ENCODE data around the gene ARIH2.
"Not testable (repeated sequence)": the region's sequence is repeated elsewhere in the genome, so short reads cannot be mapped to it uniquely, and the experiment has no call there.

ARIH2 gene

GRCh38 chr3:48918388-48919214, at the start of gene ARIH2:
Gene ARIH2, plus strand, starts transcription at chr3:48918842. Its CDS starts 8,717 bp downstream, at chr3:48927559.
- DNase-seq, result peak; percentile 96 to 97

GRCh38 chr3:48877671-48878070, 41.0 kb upstream of the ARIH2 start:
- DNase-seq, result no peak
- TF ChIP-seq GATA1 (IDR thresholded peaks at IDR 0.05; ENCODE audit: low read depth, low read length) (no peak), POLR2A (IDR thresholded peaks at IDR 0.05; ENCODE audit: low read length) (no peak)

More at GRCh38 chr3:48918388-48919214, at the start of gene ARIH2:
- TF ChIP-seq GATA1 (IDR thresholded peaks at IDR 0.05; ENCODE audit: low read depth, low read length) (no peak), POLR2A (IDR thresholded peaks at IDR 0.05; ENCODE audit: low read length) (peak; percentile 95)

- no peak for DNase-seq
- no peak for TF ChIP-seq POLR2A (IDR thresholded peaks at IDR 0.05; ENCODE audit: low read length)
- TF ChIP-seq GATA1 (IDR thresholded peaks at IDR 0.05; ENCODE audit: low read depth, low read length), result no peak
These were observed 39.2 kb upstream of the ARIH2 start for GRCh38 chr3:48879307-48879993.

GRCh38 chr3:48879994-48880377, 38.7 kb upstream of the ARIH2 start:
- TF ChIP-seq GATA1 (IDR thresholded peaks at IDR 0.05; ENCODE audit: low read depth, low read length) (no peak), POLR2A (IDR thresholded peaks at IDR 0.05; ENCODE audit: low read length) (no peak)
- no peak for DNase-seq

GRCh38 chr3:48881006-48881405, 37.6 kb upstream of the ARIH2 start:
- TF ChIP-seq GATA1 (IDR thresholded peaks at IDR 0.05; ENCODE audit: low read depth, low read length) (no peak), POLR2A (IDR thresholded peaks at IDR 0.05; ENCODE audit: low read length) (no peak)

DNA sequence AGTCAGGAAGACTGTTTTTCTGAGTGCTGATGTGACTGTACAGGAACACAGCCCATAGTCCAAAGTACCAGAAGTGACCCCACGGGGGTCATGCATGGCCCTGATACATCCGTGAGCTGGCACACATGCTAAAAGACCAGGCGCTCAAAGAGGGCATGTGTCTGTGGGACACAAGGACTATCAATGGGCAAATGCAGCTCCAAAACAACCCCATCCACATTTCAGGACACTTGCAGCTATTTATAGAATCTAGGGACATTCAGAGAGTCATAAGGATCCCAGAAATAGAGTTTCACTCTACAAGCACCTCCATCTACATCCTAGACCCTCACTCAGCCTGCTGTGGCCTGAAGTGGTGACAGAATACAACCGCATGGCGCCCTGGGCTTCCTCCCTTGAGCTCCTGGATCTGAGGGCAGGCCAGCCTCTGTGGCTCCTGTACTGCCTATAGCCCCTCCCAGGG, 37.0 kb upstream of the ARIH2 start:
- TF ChIP-seq GATA1 (IDR thresholded peaks at IDR 0.05; ENCODE audit: low read depth, low read length), result no peak
- TF ChIP-seq POLR2A (IDR thresholded peaks at IDR 0.05; ENCODE audit: low read length), result no peak
- DNase-seq, result no peak

More at GRCh38 chr3:48881006-48881405, 37.6 kb upstream of the ARIH2 start:
- no peak for DNase-seq

- DNase-seq, result no peak
- TF ChIP-seq POLR2A (IDR thresholded peaks at IDR 0.05; ENCODE audit: low read length), result no peak
- no peak for TF ChIP-seq GATA1 (IDR thresholded peaks at IDR 0.05; ENCODE audit: low read depth, low read length)
These were observed 32.9 kb upstream of the ARIH2 start for GRCh38 chr3:48885753-48886152.

DNA sequence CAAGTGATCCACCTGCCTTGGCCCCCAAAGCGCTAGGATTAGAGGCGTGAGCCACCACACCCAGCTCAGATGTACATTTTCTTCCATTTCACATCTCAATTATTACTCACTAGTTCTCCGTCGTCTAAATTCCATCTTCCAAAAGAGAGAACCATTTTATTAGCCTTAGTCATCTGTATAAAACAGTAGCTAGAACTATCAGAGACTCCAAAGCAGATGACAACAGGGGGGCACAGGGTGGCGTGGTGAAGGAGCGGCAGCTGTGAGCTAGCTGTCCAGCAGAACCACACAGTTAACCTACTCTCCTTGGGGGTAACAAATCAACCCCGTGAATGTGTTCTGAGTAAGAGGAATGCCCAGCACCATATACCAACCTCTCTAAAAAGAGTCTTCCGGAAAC, 27.0 kb upstream of the ARIH2 start:
- TF ChIP-seq GATA1 (IDR thresholded peaks at IDR 0.05; ENCODE audit: low read depth, low read length), result no peak
- TF ChIP-seq POLR2A (IDR thresholded peaks at IDR 0.05; ENCODE audit: low read length), result no peak
- DNase-seq, result no peak

DNA sequence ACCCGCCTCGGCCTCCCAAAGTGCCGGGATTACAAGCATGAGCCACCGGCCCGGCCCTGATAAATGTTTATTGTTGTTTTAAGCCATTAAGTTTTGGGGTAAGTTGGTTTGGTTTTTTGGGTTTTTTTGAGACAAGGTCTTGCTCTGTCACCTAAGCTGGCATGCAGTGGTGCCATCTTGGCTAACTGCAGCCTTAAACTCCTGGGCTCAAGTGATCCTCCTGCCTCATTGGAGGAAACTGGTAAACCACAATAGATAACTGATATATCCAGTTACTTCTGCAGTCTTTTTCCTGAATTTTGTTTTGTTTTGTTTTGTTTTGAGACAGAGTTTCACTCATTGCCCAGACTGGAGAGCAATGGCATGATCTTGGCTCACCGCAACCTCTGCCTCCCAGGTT, 24.1 kb upstream of the ARIH2 start:
- DNase-seq, result no peak
- no peak for TF ChIP-seq GATA1 (IDR thresholded peaks at IDR 0.05; ENCODE audit: low read depth, low read length)
- no peak for TF ChIP-seq POLR2A (IDR thresholded peaks at IDR 0.05; ENCODE audit: low read length)

- TF ChIP-seq GATA1 (IDR thresholded peaks at IDR 0.05; ENCODE audit: low read depth, low read length) (no peak), POLR2A (IDR thresholded peaks at IDR 0.05; ENCODE audit: low read length) (no peak)
- DNase-seq, result no peak
These were observed 21.7 kb upstream of the ARIH2 start for GRCh38 chr3:48896936-48897335.

- peak; percentile 37 to 57 for DNase-seq
- TF ChIP-seq POLR2A (IDR thresholded peaks at IDR 0.05; ENCODE audit: low read length), result no peak
- TF ChIP-seq GATA1 (IDR thresholded peaks at IDR 0.05; ENCODE audit: low read depth, low read length), result no peak
These were observed 20.9 kb upstream of the ARIH2 start for GRCh38 chr3:48897460-48898376.

- no peak for TF ChIP-seq GATA1 (IDR thresholded peaks at IDR 0.05; ENCODE audit: low read depth, low read length)
- TF ChIP-seq POLR2A (IDR thresholded peaks at IDR 0.05; ENCODE audit: low read length), result peak; percentile 65
- peak; percentile 93 to 94 for DNase-seq
These were observed 20.0 kb upstream of the ARIH2 start, which contains the start of gene SLC25A20 for GRCh38 chr3:48898383-48899234. Gene SLC25A20, minus strand, starts transcription at chr3:48898882. Its CDS starts 88 bp downstream, at chr3:48898794.

DNA sequence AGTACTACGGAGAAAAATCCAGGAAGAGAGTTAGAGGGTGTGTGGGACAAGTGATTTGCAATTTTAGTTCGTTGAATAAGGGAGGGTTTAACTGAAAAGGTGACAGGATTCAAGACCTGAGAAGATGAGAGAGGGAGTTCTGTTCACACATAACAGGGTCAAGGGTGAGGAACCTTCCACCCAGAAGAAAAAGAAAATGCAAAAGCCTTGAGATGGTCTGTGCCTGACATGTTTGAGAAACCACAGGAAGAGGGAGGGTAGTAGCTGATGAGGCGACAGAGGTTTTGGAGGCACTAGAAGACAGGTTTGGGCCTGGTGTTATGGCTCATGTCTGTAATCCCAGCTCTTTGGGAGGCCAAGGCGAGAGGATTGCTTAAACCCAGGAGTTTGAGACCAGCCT, 19.4 kb upstream of the ARIH2 start:
- DNase-seq, result no peak
- TF ChIP-seq GATA1 (IDR thresholded peaks at IDR 0.05; ENCODE audit: low read depth, low read length), result no peak
- TF ChIP-seq POLR2A (IDR thresholded peaks at IDR 0.05; ENCODE audit: low read length), result no peak

DNA sequence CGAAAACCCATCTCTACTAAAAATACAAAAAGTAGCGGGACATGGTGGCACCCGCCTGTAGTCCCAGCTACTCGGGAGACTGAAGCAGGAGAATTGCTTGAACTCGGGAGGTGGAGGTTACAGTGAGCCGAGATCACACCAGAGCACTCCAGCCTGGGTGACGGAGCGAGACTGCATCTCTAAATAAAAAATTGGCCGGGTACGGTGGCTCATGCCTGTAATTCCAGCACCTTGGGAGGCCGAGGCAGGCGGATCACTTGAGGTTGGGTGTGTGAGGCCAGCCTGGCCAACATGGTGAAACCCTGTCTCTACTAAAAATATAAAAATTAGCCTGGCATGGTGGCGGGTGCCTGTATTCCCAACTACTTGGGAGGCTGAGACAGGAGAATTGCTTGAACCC, 11.6 kb upstream of the ARIH2 start:
- DNase-seq, result not testable (repeated sequence)

Measured in erythroblast (primary cell).